ENCODE measurements around the gene CREB3L2.

DNA sequence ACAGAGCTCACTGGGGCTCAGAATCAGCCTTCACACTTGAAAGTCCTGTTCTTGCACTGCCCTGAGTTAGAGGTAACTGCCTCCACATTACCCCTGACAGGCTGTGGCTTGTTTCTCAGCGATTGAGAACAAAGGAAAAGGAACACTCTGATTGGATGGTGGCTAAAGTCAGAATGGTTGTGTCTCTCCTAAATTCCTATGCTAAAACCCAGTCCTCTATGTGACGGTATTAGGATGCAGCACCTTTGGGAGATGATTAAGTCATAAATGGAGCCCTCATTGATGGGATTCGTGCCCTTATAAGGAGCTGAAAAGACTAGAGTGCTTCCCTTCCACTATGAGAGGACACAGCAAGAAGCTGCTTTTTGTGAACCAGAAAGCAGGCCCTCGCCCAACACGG is 116.2 kb downstream of the CREB3L2 start:
- no peak for TF ChIP-seq ASH2L (IDR thresholded peaks at IDR 0.05; ENCODE audit: insufficient read length, low read depth, low read length)
- no peak for TF ChIP-seq ZNF513 (CRISPR knock-in tag; conservative IDR thresholded peaks at IDR 0.05)
- no peak for TF ChIP-seq CTCF (CRISPR knock-in tag; IDR thresholded peaks at IDR 0.05)
- no peak for TF ChIP-seq POGZ (CRISPR knock-in tag; IDR thresholded peaks at IDR 0.05)
- no peak for TF ChIP-seq ZNF510 (CRISPR knock-in tag; IDR thresholded peaks at IDR 0.05; ENCODE audit: low read depth)
- TF ChIP-seq ZNF274 (CRISPR knock-in tag; IDR thresholded peaks at IDR 0.05), result no peak
- TF ChIP-seq ZNF234 (CRISPR knock-in tag; conservative IDR thresholded peaks at IDR 0.05), result no peak
- TF ChIP-seq PAF1 (CRISPR knock-in tag; IDR thresholded peaks at IDR 0.05), result no peak
